Measurements from ENCODE around the gene BET1.
"Not testable (repeated sequence)": the region's sequence is repeated elsewhere in the genome, so short reads cannot be mapped to it uniquely, and the experiment has no call there.

Gene BET1

GRCh38 chr7:94004024-94004951, at the start of gene BET1:
Gene BET1 (minus strand): TSS chr7:94004355. CDS start chr7:94004216, 139 bp downstream.
- peak; percentile 95 for DNase-seq (ENCODE audit: low spot score)

- DNase-seq (ENCODE audit: low spot score), result no peak
Observed at GRCh38 chr7:94053532-94053931, 49.4 kb upstream of the BET1 start.

GRCh38 chr7:94052398-94053180, 48.4 kb upstream of the BET1 start:
- no peak for DNase-seq (ENCODE audit: low spot score)

- DNase-seq (ENCODE audit: low spot score), result no peak
Observed at GRCh38 chr7:94050046-94050445, 45.9 kb upstream of the BET1 start.

GRCh38 chr7:94049615-94050014, 45.5 kb upstream of the BET1 start:
- DNase-seq (ENCODE audit: low spot score), result no peak

GRCh38 chr7:94048755-94049154, 44.6 kb upstream of the BET1 start:
- no peak for DNase-seq (ENCODE audit: low spot score)

- DNase-seq (ENCODE audit: low spot score), result no peak
Observed at GRCh38 chr7:94047956-94048355, 43.8 kb upstream of the BET1 start.

- DNase-seq (ENCODE audit: low spot score), result no peak
Observed at GRCh38 chr7:94045581-94045980, 41.4 kb upstream of the BET1 start.

GRCh38 chr7:94044806-94045205, 40.7 kb upstream of the BET1 start:
- no peak for DNase-seq (ENCODE audit: low spot score)

- peak; percentile 46 for DNase-seq (ENCODE audit: low spot score)
Observed at GRCh38 chr7:94043299-94043698, 39.1 kb upstream of the BET1 start.

GRCh38 chr7:94042381-94042780, 38.2 kb upstream of the BET1 start:
- DNase-seq (ENCODE audit: low spot score), result no peak

- no peak for DNase-seq (ENCODE audit: low spot score)
Observed at GRCh38 chr7:94041529-94041928, 37.4 kb upstream of the BET1 start.

GRCh38 chr7:94040254-94040653, 36.1 kb upstream of the BET1 start:
- DNase-seq (ENCODE audit: low spot score), result no peak

GRCh38 chr7:94039368-94040035, 35.3 kb upstream of the BET1 start:
- DNase-seq (ENCODE audit: low spot score), result no peak

GRCh38 chr7:94031865-94032264, 27.7 kb upstream of the BET1 start:
- no peak for DNase-seq (ENCODE audit: low spot score)

GRCh38 chr7:94030634-94031033, 26.5 kb upstream of the BET1 start:
- no peak for DNase-seq (ENCODE audit: low spot score)

GRCh38 chr7:94029976-94030375, 25.8 kb upstream of the BET1 start:
- no peak for DNase-seq (ENCODE audit: low spot score)

- DNase-seq (ENCODE audit: low spot score), result peak; percentile 7
Observed at GRCh38 chr7:94028768-94029167, 24.6 kb upstream of the BET1 start.

- not testable (repeated sequence) for DNase-seq (ENCODE audit: low spot score)
Observed at GRCh38 chr7:94026619-94027018, 22.5 kb upstream of the BET1 start.

- DNase-seq (ENCODE audit: low spot score), result no peak
Observed at GRCh38 chr7:94022550-94022949, 18.4 kb upstream of the BET1 start.

- no peak for DNase-seq (ENCODE audit: low spot score)
Observed at GRCh38 chr7:94016786-94017185, 12.6 kb upstream of the BET1 start.

GRCh38 chr7:94015538-94015937, 11.4 kb upstream of the BET1 start:
- DNase-seq (ENCODE audit: low spot score), result no peak

GRCh38 chr7:94012746-94013145, 8.6 kb upstream of the BET1 start:
- DNase-seq (ENCODE audit: low spot score), result no peak

All from GM03348 (cell line).